CD14-positive monocyte (primary cell): ENCODE results near the gene FUT8. TPM values are rescaled to one million over a fixed set of nuclear protein-coding genes. Genes with fewer than 3 reads are reported as not detected.
A peak's percentile ranks its signal among the peaks of the same experiment; 100 is the strongest.

Source experiments
- DNase-seq, 3 donors: peaks; one replicate each; pipeline ENCODE4 v3.0.0-alpha.2; 2011 to 2022
- H2AFZ ChIP-seq: 2 replicates; pipeline ENCODE4 v1.6.0; 2012; ENCODE audit warnings: mild to moderate bottlenecking, low read depth, low read length, inconsistent platforms; ENCODE audit not compliant: insufficient read depth, poor library complexity, severe bottlenecking
- H3K27ac ChIP-seq, 2 donors: 1 replicate in 1 of 2; 2 replicates in 1 of 2; pipeline ENCODE4 v1.5.1; 2012 to 2013; ENCODE audit warnings: low read length in 2 of 2, control low read depth in 1 of 2, inconsistent platforms in 1 of 2, low read depth in 1 of 2, mild to moderate bottlenecking in 1 of 2
- H3K27me3 ChIP-seq, 2 donors: one replicate each; pipeline versions ENCODE4 v1.6.0 to v1.6.1; 2011 to 2013; ENCODE audit warnings: low read length in 2 of 2; ENCODE audit not compliant: control insufficient read depth in 2 of 2, insufficient read depth in 2 of 2
- H3K36me3 ChIP-seq, 2 donors: replicated peaks in 1 of 2; 1 replicate in 1 of 2; 2 replicates in 1 of 2; pipeline versions ENCODE4 v1.5.1 to v1.6.1; 2012 to 2013; ENCODE audit warnings: low read length in 2 of 2, control low read depth in 1 of 2, inconsistent platforms in 1 of 2, mild to moderate bottlenecking in 1 of 2; ENCODE audit not compliant: insufficient read depth in 2 of 2, control insufficient read depth in 1 of 2
- H3K4me1 ChIP-seq, 2 donors: 1 replicate in 1 of 2; 2 replicates in 1 of 2; pipeline versions ENCODE4 v1.5.1 to v1.6.1; 2012 to 2013; ENCODE audit warnings: low read length in 2 of 2, control low read depth in 1 of 2, inconsistent platforms in 1 of 2, mild to moderate bottlenecking in 1 of 2, moderate library complexity in 1 of 2; ENCODE audit not compliant: insufficient read depth in 2 of 2, control insufficient read depth in 1 of 2
- H3K4me2 ChIP-seq: replicated peaks from 2 replicates; pipeline ENCODE3; 2012; ENCODE audit warnings: low read length, moderate library complexity, mild to moderate bottlenecking; ENCODE audit not compliant: poor library complexity, severe bottlenecking; ENCODE audit errors: extremely low read depth
- H3K4me3 ChIP-seq, 3 experiments: fragments of 200-600 bp in 1 of 3; sonication (generic) in 1 of 3; replicated peaks in 1 of 3; 1 replicate in 2 of 3; 2 replicates in 1 of 3; pipeline ENCODE4 v1.5.1; 2011 to 2013; ENCODE audit warnings: low read length in 3 of 3, mild to moderate bottlenecking in 3 of 3, control low read depth in 2 of 3, low read depth in 2 of 3, inconsistent platforms in 1 of 3, moderate library complexity in 1 of 3
- H3K79me2 ChIP-seq: 2 replicates; pipeline ENCODE4 v1.6.0; 2012; ENCODE audit warnings: mild to moderate bottlenecking, control low read depth, inconsistent platforms, low read length, moderate library complexity; ENCODE audit not compliant: insufficient read depth
- H3K9ac ChIP-seq: 2 replicates; pipeline ENCODE4 v1.6.0; 2017; ENCODE audit warnings: low read length, mild to moderate bottlenecking; ENCODE audit not compliant: insufficient read depth, poor library complexity, severe bottlenecking
- H3K9me3 ChIP-seq, 2 donors: replicated peaks in 1 of 2; 1 replicate in 1 of 2; 2 replicates in 1 of 2; pipeline versions ENCODE4 v1.5.1 to v1.6.1; 2012 to 2013; ENCODE audit warnings: low read length in 2 of 2, control low read depth in 1 of 2; ENCODE audit not compliant: control insufficient read depth in 1 of 2, insufficient read depth in 1 of 2
- H4K20me1 ChIP-seq: 2 replicates; pipeline ENCODE4 v1.6.0; 2012; ENCODE audit warnings: mild to moderate bottlenecking, low read length, control low read depth, moderate library complexity; ENCODE audit not compliant: insufficient read depth
- H3K27ac Mint-ChIP-seq, 7 donors: one replicate each; pipeline ENCODE4 v1.8.0; 2020; ENCODE audit warnings: mild to moderate bottlenecking in 7 of 7, mixed read lengths in 7 of 7, moderate library complexity in 6 of 7, inconsistent platforms in 2 of 7
- H3K27me3 Mint-ChIP-seq, 3 donors: one replicate each; pipeline ENCODE4 v1.8.0; 2021 to 2022; ENCODE audit warnings: low read depth in 3 of 3, mild to moderate bottlenecking in 3 of 3, mixed read lengths in 3 of 3, moderate library complexity in 3 of 3, inconsistent platforms in 1 of 3
- H3K36me3 Mint-ChIP-seq, 2 donors: one replicate each; pipeline ENCODE4 v1.8.0; 2020; ENCODE audit warnings: mixed read lengths in 2 of 2, inconsistent platforms in 1 of 2, mild to moderate bottlenecking in 1 of 2
- H3K4me1 Mint-ChIP-seq: one replicate; pipeline ENCODE4 v1.8.0; 2020; ENCODE audit warnings: mild to moderate bottlenecking, mixed read lengths
- H3K4me3 Mint-ChIP-seq, 2 donors: one replicate each; pipeline ENCODE4 v1.8.0; 2020; ENCODE audit warnings: mild to moderate bottlenecking in 2 of 2, mixed read lengths in 2 of 2, moderate library complexity in 1 of 2
- H3K9me3 Mint-ChIP-seq, 7 donors: one replicate each; pipeline ENCODE4 v1.8.0; 2020 to 2022; ENCODE audit warnings: mixed read lengths in 7 of 7, mild to moderate bottlenecking in 6 of 7, moderate library complexity in 6 of 7, inconsistent platforms in 2 of 7
- WGBS: methylation state at CpG from one replicate; pipeline ENCODE4 v1.1.5; 2013; ENCODE audit warnings: missing lambda C conversion rate; ENCODE audit not compliant: insufficient coverage; 5-methylcytosine and 5-hydroxymethylcytosine counted together
- intact Hi-C, 2 donors: fragments of 100-400 bp; cut with micrococcal nuclease; formaldehyde crosslinking; loops; one replicate each; pipeline versions ENCODE4 v1.15.0 to v1.15.1; 2023
- polyA plus RNA-seq, 3 donors: library from polyadenylated mRNA; depleted of rRNA in 1 of 3; unstranded in 2 of 3; stranded (reverse) in 1 of 3; fragments of 300-500 nt in 2 of 3; fragments of >200 nt in 1 of 3; fragmentation: Illumina TruSeq in 2 of 3; gene quantifications; 1 replicate in 2 of 3; 2 replicates in 1 of 3; pipeline ENCODE4 v1.2.3, GENCODE V29; 2012 to 2021
- TF ChIP-seq, protein P1 (sequence below): fragments of 200-600 bp; IDR thresholded peaks from one replicate; pipeline ENCODE4 v1.8.0; 2022; ENCODE audit warnings: antibody characterized with exemption, mild to moderate bottlenecking

Gene FUT8
- polyA plus RNA-seq, 3 donors, result 1.6 to 5.1 (median 5.0) TPM

DNA sequence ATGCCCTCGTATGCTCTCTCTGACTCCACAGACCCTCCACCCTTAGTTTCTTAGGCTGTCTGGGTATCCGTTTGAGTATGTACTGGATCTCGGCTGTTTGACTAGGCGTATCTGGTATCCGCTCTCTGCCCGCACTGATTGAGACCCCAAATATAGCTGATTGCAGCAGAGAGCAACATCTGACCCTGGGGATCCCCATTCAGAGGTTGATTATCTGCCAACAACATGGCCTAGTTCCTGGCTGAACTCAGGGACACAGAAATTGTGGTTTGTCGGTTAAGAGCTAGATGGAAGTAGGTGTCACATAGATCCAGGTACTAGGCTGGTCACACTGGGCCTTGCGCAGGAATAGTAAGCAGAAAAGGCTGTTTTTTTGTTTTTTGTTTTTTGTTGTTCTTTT, 359.9 kb downstream of the FUT8 start:
- no peak for DNase-seq
- H3K36me3 Mint-ChIP-seq, result no peaks in the 10 kb centered on the region
- no peak overlapping the region for H3K27ac ChIP-seq
- TF ChIP-seq, protein P1, sequence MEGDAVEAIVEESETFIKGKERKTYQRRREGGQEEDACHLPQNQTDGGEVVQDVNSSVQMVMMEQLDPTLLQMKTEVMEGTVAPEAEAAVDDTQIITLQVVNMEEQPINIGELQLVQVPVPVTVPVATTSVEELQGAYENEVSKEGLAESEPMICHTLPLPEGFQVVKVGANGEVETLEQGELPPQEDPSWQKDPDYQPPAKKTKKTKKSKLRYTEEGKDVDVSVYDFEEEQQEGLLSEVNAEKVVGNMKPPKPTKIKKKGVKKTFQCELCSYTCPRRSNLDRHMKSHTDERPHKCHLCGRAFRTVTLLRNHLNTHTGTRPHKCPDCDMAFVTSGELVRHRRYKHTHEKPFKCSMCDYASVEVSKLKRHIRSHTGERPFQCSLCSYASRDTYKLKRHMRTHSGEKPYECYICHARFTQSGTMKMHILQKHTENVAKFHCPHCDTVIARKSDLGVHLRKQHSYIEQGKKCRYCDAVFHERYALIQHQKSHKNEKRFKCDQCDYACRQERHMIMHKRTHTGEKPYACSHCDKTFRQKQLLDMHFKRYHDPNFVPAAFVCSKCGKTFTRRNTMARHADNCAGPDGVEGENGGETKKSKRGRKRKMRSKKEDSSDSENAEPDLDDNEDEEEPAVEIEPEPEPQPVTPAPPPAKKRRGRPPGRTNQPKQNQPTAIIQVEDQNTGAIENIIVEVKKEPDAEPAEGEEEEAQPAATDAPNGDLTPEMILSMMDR, result no peak
- no peaks in the 10 kb centered on the region for H3K79me2 ChIP-seq
- WGBS, result 50% methylated on average over 6 of the region's 8 CpGs
- no peaks in the 10 kb centered on the region for H4K20me1 ChIP-seq
- H3K4me2 ChIP-seq, result no peak overlapping the region
- H3K27me3 Mint-ChIP-seq, result peaks cover 2 to 6% (median 2%) of the 10 kb centered on the region in 3 donors
- H3K36me3 ChIP-seq, result no peaks in the 10 kb centered on the region
- H3K9me3 Mint-ChIP-seq, result peaks cover 0 to 4% (median 2%) of the 10 kb centered on the region in 7 donors
- H2AFZ ChIP-seq, result no peak overlapping the region
- H3K27me3 ChIP-seq, result no peaks in the 10 kb centered on the region
- peaks cover 6% of the 10 kb centered on the region for H3K4me1 Mint-ChIP-seq
- no peak overlapping the region for H3K27ac Mint-ChIP-seq
- intact Hi-C loops, result no loop called here
- no peak overlapping the region for H3K9ac ChIP-seq
- H3K4me1 ChIP-seq, result no peaks in the 10 kb centered on the region
- H3K9me3 ChIP-seq, result no peaks in the 10 kb centered on the region
- H3K4me3 Mint-ChIP-seq, result no peak overlapping the region
- no peak overlapping the region for H3K4me3 ChIP-seq

GRCh38 chr14:65772921-65773574, 360.5 kb downstream of the FUT8 start:
- Histone ChIP-seq H3K9me3 (no peaks in the 10 kb centered on the region), H3K27ac (no peak overlapping the region), H3K9ac (no peak overlapping the region), H3K27me3 (no peaks in the 10 kb centered on the region), H3K4me1 (no peaks in the 10 kb centered on the region), H2AFZ (no peak overlapping the region), H3K79me2 (no peaks in the 10 kb centered on the region), H3K36me3 (no peaks in the 10 kb centered on the region), H3K4me2 (no peak overlapping the region), H4K20me1 (no peaks in the 10 kb centered on the region), H3K4me3 (no peak overlapping the region)
- Mint-ChIP-seq H3K4me1 (peaks cover 6% of the 10 kb centered on the region), H3K9me3 (peaks cover 0 to 2% (median 2%) of the 10 kb centered on the region in 7 donors), H3K27ac (no peak overlapping the region), H3K27me3 (peaks cover 2 to 6% (median 2%) of the 10 kb centered on the region in 3 donors), H3K36me3 (no peaks in the 10 kb centered on the region), H3K4me3 (no peak overlapping the region)
- 17% methylated on average over 1 of the region's 4 CpGs for WGBS
- DNase-seq, result peak in 1 of 3 donors; percentile 6
- TF ChIP-seq, protein P1, result no peak
- intact Hi-C loops, result no loop called here
